Adrenal gland (tissue), 5 donors: Measurements from ENCODE around the gene FBXL5.

Experiments used
- POLR2A ChIP-seq, 2 donors: fragments of 450-650 bp; IDR thresholded peaks; one replicate each; pipeline ENCODE4 v1.6.1; 2017; ENCODE audit warnings: antibody characterized with exemption in 2 of 2, mild to moderate bottlenecking in 2 of 2, moderate library complexity in 1 of 2
- TF ChIP-seq, protein P1 (sequence below), 6 experiments: fragments of 450-650 bp in 4 of 6; fragments of 200-600 bp in 2 of 6; sonication (generic) in 1 of 6; IDR thresholded peaks; 1 replicate in 5 of 6; 2 replicates in 1 of 6; pipeline versions ENCODE4 v1.5.1 to v1.8.0; 2016 to 2021; ENCODE audit warnings: antibody characterized with exemption in 6 of 6, mild to moderate bottlenecking in 2 of 6, moderate library complexity in 1 of 6
- donor health status: DM: no; HTN: no; CAD: no.

DNA sequence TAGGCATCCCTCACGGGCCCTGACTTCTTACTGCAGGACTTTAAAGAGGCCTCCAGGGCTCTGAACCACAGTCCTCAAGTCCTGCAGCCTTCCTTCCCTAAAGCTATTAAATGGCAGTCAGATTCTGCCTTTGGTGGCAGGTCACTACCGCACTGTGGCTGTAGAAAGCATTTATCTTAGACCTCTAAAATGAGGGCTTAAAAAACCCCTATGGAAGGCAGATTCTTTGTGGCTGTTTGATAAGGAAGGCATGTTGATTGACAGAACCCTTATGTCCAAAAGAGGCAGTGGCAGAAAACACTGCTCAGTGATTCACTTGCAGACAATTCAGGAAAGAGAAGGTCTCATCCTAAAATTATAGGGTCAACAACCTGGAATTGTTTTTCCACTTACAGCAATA, 79.2 kb downstream of the FBXL5 start:
- TF ChIP-seq, protein P1, sequence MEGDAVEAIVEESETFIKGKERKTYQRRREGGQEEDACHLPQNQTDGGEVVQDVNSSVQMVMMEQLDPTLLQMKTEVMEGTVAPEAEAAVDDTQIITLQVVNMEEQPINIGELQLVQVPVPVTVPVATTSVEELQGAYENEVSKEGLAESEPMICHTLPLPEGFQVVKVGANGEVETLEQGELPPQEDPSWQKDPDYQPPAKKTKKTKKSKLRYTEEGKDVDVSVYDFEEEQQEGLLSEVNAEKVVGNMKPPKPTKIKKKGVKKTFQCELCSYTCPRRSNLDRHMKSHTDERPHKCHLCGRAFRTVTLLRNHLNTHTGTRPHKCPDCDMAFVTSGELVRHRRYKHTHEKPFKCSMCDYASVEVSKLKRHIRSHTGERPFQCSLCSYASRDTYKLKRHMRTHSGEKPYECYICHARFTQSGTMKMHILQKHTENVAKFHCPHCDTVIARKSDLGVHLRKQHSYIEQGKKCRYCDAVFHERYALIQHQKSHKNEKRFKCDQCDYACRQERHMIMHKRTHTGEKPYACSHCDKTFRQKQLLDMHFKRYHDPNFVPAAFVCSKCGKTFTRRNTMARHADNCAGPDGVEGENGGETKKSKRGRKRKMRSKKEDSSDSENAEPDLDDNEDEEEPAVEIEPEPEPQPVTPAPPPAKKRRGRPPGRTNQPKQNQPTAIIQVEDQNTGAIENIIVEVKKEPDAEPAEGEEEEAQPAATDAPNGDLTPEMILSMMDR (IDR thresholded peaks at IDR 0.05) = no peak
- TF ChIP-seq POLR2A (IDR thresholded peaks at IDR 0.05) = no peak
